HepG2 (cell line): Measurements from ENCODE around the gene RIPOR1. TPM values are rescaled to one million over a fixed set of nuclear protein-coding genes. Genes with fewer than 3 reads are reported as not detected.

Source experiments
- ATRX ChIP-seq: sonication (generic); formaldehyde crosslinking; IDR thresholded peaks from 2 replicates; pipeline ENCODE4 v1.4.0; 2020; ENCODE audit warnings: missing genetic modification reagents, borderline replicate concordance
- CCDC6 ChIP-seq: sonication (generic); formaldehyde crosslinking; IDR thresholded peaks from 2 replicates; pipeline ENCODE4 v1.8.1; 2022; ENCODE audit warnings: mild to moderate bottlenecking, missing genetic modification reagents, moderate library complexity
- CHD2 ChIP-seq: IDR thresholded peaks from 2 replicates; pipeline ENCODE4 v1.6.1; 2011; ENCODE audit warnings: low read depth, low read length, improper control_type of control experiment
- MTF1 ChIP-seq: sonication (generic); formaldehyde crosslinking; IDR thresholded peaks from 2 replicates; pipeline ENCODE4 v1.5.0; 2020; ENCODE audit warnings: missing genetic modification reagents
- SNAPC4 ChIP-seq: sonication (generic); formaldehyde crosslinking; IDR thresholded peaks from 2 replicates; pipeline ENCODE4 v1.4.0; 2020; ENCODE audit warnings: mild to moderate bottlenecking, missing genetic modification reagents
- ZFP37 ChIP-seq: sonication (generic); formaldehyde crosslinking; IDR thresholded peaks from 2 replicates; pipeline ENCODE4 v1.4.0; 2020; ENCODE audit warnings: missing genetic modification reagents, borderline replicate concordance
- ZNF251 ChIP-seq: sonication (generic); formaldehyde crosslinking; IDR thresholded peaks from 2 replicates; pipeline ENCODE4 v1.9.0; 2021; ENCODE audit warnings: mild to moderate bottlenecking, missing genetic modification reagents
- ZNF256 ChIP-seq: sonication (generic); formaldehyde crosslinking; conservative IDR thresholded peaks from 2 replicates; pipeline ENCODE4 v1.4.0; 2020; ENCODE audit warnings: missing genetic modification reagents
- ZNF337 ChIP-seq: sonication (generic); formaldehyde crosslinking; IDR thresholded peaks from 2 replicates; pipeline ENCODE4 v1.5.1; 2020; ENCODE audit warnings: missing genetic modification reagents, low read depth, mild to moderate bottlenecking, borderline replicate concordance
- polyA plus RNA-seq, 8 experiments: library from polyadenylated mRNA; depleted of rRNA in 3 of 8; stranded (reverse) in 7 of 8; unstranded in 1 of 8; fragments of >200 nt; fragmentation: Illumina TruSeq in 4 of 8; extraction: Trizol in 4 of 8; gene quantifications; 2 replicates each; pipeline versions ENCODE4 v1.2.1 to v1.2.3, GENCODE V29; 2011 to 2016; ENCODE audit warnings: low read depth in 4 of 8, missing spikeins in 1 of 8, mixed read lengths in 1 of 8; ENCODE audit not compliant: insufficient read depth in 1 of 8
- total RNA-seq, 5 experiments: library from RNA; depleted of rRNA; stranded (reverse); fragments of >200 nt; fragmentation: Illumina TruSeq; extraction: Trizol; gene quantifications; 2 replicates each; pipeline ENCODE4 v1.2.3, GENCODE V29; 2016; ENCODE audit warnings: low read depth in 1 of 5
- TF ChIP-seq, protein P1 (sequence below): sonication (generic); formaldehyde crosslinking; IDR thresholded peaks from 2 replicates; pipeline ENCODE4 v1.5.0; 2020; ENCODE audit warnings: missing genetic modification reagents
- TF ChIP-seq, protein P2 (sequence below): sonication (generic); formaldehyde crosslinking; IDR thresholded peaks from 2 replicates; pipeline ENCODE4 v1.9.0; 2022; ENCODE audit warnings: missing genetic modification reagents, mild to moderate bottlenecking, borderline replicate concordance
- TF ChIP-seq, protein P3 (sequence below): sonication (generic); formaldehyde crosslinking; IDR thresholded peaks from 2 replicates; pipeline ENCODE4 v1.8.1; 2023; ENCODE audit warnings: mild to moderate bottlenecking, moderate library complexity, missing genetic modification reagents
- TF ChIP-seq, protein P4 (sequence below): sonication (generic); formaldehyde crosslinking; IDR thresholded peaks from 2 replicates; pipeline ENCODE4 v1.9.0; 2021; ENCODE audit warnings: missing genetic modification reagents, borderline replicate concordance
- TF ChIP-seq, protein P5 (sequence below): sonication (generic); formaldehyde crosslinking; IDR thresholded peaks from 2 replicates; pipeline ENCODE4 v1.5.1; 2020; ENCODE audit warnings: mild to moderate bottlenecking, missing genetic modification reagents, moderate library complexity

The RIPOR1 gene
- total and polyA plus RNA-seq, 2 of the 13 experiments (the other 11 are each of a cell fraction or from before 2014, with no cell fraction given), result 4.6 to 8.1 TPM

GRCh38 chr16:67528222-67528869, at the start of gene RIPOR1 (continued):
- TF ChIP-seq, protein P1, sequence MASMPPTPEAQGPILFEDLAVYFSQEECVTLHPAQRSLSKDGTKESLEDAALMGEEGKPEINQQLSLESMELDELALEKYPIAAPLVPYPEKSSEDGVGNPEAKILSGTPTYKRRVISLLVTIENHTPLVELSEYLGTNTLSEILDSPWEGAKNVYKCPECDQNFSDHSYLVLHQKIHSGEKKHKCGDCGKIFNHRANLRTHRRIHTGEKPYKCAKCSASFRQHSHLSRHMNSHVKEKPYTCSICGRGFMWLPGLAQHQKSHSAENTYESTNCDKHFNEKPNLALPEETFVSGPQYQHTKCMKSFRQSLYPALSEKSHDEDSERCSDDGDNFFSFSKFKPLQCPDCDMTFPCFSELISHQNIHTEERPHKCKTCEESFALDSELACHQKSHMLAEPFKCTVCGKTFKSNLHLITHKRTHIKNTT (CRISPR knock-in tag), result no peak
- TF ChIP-seq ZNF256 (no peak), ZFP37 (CRISPR knock-in tag) (no peak), ATRX (no peak), CHD2 (no peak), MTF1 (CRISPR knock-in tag) (no peak), ZNF337 (no peak), SNAPC4 (CRISPR knock-in tag) (no peak), CCDC6 (CRISPR knock-in tag) (0 out of 2 replicates have a peak, but pooled peaks have one; percentile 46), ZNF251 (CRISPR knock-in tag) (no peak)
- TF ChIP-seq, protein P2, sequence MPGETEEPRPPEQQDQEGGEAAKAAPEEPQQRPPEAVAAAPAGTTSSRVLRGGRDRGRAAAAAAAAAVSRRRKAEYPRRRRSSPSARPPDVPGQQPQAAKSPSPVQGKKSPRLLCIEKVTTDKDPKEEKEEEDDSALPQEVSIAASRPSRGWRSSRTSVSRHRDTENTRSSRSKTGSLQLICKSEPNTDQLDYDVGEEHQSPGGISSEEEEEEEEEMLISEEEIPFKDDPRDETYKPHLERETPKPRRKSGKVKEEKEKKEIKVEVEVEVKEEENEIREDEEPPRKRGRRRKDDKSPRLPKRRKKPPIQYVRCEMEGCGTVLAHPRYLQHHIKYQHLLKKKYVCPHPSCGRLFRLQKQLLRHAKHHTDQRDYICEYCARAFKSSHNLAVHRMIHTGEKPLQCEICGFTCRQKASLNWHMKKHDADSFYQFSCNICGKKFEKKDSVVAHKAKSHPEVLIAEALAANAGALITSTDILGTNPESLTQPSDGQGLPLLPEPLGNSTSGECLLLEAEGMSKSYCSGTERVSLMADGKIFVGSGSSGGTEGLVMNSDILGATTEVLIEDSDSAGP (CRISPR knock-in tag), result peak; percentile 70; the same call in 1 of the 2 replicates
- TF ChIP-seq, protein P3, sequence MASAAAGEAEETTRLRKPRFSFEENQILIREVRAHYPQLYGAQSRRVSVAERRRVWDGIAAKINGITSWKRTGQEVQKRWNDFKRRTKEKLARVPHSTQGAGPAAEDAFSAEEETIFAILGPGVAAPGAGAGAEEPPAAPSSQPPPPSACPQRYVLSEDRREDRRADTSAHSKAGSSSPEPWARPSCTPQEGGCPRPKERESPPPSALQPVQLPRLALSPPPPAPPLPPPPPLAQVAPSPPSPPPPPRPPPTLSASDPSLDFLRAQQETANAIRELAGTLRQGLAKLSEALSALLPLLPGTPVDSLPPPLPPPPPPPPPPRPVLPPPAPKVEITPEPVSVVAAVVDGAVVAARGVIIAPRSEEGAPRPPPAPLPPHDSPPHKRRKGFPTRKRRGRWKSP (CRISPR knock-in tag), result no peak
- TF ChIP-seq, protein P4, sequence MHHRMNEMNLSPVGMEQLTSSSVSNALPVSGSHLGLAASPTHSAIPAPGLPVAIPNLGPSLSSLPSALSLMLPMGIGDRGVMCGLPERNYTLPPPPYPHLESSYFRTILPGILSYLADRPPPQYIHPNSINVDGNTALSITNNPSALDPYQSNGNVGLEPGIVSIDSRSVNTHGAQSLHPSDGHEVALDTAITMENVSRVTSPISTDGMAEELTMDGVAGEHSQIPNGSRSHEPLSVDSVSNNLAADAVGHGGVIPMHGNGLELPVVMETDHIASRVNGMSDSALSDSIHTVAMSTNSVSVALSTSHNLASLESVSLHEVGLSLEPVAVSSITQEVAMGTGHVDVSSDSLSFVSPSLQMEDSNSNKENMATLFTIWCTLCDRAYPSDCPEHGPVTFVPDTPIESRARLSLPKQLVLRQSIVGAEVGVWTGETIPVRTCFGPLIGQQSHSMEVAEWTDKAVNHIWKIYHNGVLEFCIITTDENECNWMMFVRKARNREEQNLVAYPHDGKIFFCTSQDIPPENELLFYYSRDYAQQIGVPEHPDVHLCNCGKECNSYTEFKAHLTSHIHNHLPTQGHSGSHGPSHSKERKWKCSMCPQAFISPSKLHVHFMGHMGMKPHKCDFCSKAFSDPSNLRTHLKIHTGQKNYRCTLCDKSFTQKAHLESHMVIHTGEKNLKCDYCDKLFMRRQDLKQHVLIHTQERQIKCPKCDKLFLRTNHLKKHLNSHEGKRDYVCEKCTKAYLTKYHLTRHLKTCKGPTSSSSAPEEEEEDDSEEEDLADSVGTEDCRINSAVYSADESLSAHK (CRISPR knock-in tag), result no peak
- TF ChIP-seq, protein P5, sequence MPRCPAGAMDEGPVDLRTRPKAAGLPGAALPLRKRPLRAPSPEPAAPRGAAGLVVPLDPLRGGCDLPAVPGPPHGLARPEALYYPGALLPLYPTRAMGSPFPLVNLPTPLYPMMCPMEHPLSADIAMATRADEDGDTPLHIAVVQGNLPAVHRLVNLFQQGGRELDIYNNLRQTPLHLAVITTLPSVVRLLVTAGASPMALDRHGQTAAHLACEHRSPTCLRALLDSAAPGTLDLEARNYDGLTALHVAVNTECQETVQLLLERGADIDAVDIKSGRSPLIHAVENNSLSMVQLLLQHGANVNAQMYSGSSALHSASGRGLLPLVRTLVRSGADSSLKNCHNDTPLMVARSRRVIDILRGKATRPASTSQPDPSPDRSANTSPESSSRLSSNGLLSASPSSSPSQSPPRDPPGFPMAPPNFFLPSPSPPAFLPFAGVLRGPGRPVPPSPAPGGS, result no peak; the same call in 1 of the 2 replicates
